HG03095 (cell line): ENCODE measurements around the gene CLECL1.
"Not testable (repeated sequence)": the region's sequence is repeated elsewhere in the genome, so short reads cannot be mapped to it uniquely, and the experiment has no call there.

ENCODE experiments used
- ATAC-seq: cut with Tn5 transposase; IDR thresholded peaks from one replicate; pipeline ENCODE4 v1.9.1; 2021; ENCODE audit warnings: moderate library complexity; ENCODE audit not compliant: unreplicated experiment

The CLECL1 gene

DNA sequence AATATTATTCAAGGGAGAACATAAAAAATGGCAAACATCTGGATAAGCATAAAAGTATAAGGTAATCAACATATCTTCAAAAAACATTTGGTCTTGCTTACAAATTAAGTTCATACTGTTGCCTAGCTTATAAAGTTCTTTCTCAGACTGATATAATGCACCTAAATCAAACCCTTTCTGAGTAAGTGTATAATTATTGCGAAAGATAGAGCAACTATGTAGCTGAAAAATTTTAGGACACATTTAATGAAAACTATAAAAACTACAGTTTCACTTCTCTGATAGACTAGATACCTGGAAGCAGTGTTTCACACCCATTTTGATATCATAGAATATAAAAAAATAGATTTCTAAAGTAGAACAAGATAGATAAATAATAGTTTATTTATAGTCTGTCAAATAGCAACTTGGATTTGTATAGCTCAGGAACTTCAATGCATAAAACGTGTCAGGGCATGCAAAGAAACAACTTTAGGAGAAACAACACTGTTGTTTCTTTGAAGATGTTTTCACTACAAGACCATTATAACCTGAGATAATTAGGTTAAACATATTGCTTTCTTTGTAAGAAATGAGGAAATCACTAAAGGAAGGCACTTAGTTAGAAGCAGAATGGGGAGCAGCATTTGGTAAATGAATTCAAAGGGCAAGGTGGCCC lies 7.6 kb downstream of the CLECL1 start:
- ATAC-seq: no peak

GRCh38 chr12:9724023-9724422 lies 8.9 kb downstream of the CLECL1 start:
- no peak for ATAC-seq

GRCh38 chr12:9721394-9722092 lies 11.4 kb downstream of the CLECL1 start:
- ATAC-seq: peak; percentile 60

- no peak for ATAC-seq
Measured at GRCh38 chr12:9719790-9720189, 13.1 kb downstream of the CLECL1 start.

DNA sequence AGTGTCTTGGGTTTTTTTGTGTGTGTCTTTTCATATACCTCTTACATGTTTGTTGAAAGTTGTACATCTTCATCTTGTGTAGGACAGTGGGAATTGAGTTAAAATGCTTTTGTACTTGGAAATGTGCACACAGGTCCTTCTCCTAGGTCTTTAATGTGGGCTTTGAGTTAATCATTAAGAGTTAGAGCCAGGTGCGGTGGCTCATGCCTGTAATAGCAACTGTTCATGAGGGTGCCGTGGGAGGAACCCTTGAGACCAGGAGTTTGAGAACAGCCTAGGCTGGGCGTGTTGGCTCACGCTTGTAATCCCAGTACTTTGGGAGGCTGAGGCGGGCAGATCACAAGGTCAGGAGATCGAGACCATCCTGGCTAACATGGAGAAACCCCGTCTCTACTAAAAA lies 13.9 kb downstream of the CLECL1 start:
- no peak for ATAC-seq

- no peak for ATAC-seq
Measured at GRCh38 chr12:9717070-9717925, 15.6 kb downstream of the CLECL1 start.

DNA sequence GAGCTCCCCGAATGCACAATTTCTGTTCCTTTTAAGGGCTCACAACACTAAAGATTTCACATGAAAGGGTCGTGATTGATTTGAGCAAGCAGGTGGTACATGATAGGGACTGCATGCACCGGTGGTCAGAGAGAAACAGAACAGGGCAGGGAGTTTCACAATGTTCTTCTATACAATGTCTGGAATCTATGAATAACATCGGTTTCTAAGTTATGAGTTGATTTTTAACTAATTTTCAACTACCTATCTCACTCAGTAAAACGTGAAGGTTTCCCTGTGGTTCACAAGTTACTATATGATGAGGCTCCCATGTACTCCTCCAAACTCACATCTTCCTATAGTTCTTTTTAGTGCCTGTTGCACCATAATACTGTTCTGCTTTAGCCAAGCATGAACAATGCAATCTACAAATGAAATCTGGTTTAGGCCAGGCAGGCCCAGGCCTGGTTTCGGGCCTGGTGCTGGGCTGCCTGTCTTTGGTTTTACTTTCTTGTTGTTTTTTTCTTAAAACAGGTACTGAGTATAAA lies 19.8 kb downstream of the CLECL1 start:
- ATAC-seq: peak; percentile 58

GRCh38 chr12:9711664-9712063 lies 21.2 kb downstream of the CLECL1 start:
- ATAC-seq: no peak

- no peak for ATAC-seq
Measured at GRCh38 chr12:9710584-9711375, 22.1 kb downstream of the CLECL1 start.

DNA sequence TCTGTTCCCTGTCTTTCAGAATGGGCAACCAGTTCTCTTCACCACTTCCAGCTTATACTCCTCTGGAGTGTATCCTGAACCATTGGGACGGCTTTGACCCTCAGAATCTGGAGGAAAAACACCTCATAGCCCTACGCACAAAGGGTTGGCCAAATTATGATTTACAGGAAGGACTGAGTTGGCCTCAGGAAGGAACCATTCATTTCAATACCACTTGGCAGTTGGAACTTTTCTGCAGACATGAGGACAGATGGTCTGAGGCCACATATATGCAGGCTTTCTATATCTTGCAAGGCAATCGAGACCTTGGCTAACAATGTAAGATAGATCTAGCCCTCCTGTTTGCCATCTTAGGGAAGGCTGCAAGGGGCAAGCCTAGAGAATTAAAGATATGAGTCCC lies 24.0 kb downstream of the CLECL1 start:
- no peak for ATAC-seq

- no peak for ATAC-seq
Measured at GRCh38 chr12:9707864-9708808, 24.8 kb downstream of the CLECL1 start.

DNA sequence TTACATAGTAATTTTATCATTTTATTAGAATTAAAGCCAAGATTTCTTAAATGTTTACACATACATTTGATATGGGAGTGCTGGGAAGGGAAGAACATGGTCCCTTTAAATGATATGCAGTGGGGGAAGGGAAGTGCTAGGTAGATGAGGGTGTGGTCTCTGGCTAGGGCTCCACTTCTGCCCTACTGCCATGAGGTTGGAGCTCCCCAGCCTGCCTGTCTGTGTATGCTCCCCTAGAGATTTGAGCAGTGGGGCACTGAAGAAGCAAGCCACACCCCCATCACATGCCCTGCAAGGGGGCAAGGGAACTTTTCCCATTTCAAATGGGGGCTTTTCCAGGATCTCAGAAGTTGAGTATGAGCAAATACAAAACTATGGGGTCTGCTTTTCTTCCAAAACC lies 25.5 kb downstream of the CLECL1 start:
- no peak for ATAC-seq

GRCh38 chr12:9706086-9706685 lies 26.7 kb downstream of the CLECL1 start:
- no peak for ATAC-seq

- not testable (repeated sequence) for ATAC-seq
Measured at GRCh38 chr12:9704561-9704960, 28.3 kb downstream of the CLECL1 start.

GRCh38 chr12:9702255-9702654 lies 30.6 kb downstream of the CLECL1 start:
- ATAC-seq: no peak

DNA sequence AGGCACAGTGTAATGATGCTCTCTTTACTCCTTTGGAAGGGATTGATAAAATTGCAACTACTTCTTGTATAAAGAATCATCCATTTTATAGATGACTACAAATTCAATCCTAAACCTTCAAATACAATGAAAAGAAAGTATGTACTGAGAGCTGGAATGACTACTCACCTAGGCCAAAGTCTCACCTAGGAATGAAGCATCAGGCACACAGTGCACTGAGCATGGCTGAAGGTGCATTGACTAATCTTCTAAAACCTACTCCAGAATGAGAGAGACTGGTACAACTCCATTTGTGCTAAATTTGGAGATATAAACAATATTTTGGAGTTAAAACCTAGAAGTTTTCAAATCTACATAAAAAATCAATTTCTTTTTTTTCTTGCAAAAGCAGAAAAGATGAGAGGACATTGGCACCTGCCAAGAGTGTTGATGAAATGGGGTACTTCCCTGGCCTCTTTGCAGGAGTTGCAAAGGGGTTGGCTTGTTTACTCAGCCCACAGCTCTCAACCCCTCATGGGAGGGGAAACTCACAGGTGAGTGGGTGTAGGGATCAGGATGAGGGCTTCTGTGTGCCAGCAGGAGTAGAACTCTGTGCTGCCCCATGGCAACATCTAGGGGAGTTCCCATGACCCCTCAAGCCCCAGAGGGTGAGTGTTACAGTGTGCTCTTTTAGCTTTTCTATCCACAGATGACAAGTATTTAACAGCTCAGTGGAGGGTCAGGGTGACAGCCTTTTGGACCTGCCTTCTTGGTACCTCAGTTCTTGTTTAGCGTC lies 31.3 kb downstream of the CLECL1 start:
- no peak for ATAC-seq

- no peak for ATAC-seq
Measured at GRCh38 chr12:9700606-9700956, 32.3 kb downstream of the CLECL1 start.

DNA sequence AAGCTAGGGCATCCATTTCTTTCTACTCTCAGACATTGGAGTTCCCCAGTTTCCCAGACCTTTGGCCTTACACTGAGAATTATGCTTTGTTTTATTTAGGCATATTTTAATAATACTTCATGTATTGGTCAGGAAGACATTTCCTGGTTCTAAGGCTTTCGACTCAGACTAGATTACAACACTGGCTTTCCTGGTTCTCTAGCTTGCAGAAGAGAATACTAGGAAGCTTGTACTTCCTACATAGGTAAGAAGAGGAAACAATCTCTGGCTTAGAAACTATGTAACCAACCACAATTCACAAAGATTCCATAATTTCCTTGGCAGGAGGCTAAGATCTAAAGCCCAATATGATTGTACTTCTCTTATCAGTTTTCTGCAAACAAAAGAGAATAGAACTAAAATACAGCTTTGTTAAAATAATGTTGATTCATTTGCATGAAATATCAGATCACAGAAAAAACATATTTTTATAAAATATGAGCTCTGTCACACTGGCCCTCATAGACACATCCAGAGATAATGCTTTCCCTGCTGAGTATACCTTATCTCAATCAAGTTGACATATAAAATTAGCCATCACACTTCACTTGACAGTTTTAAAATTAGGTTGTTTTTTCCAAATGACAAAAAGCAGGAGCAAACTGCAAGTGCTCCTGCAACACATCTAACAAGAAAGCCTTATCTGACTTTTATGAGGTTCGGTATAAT lies 32.8 kb downstream of the CLECL1 start:
- ATAC-seq: no peak
